CD4-positive, alpha-beta memory T cell (primary cell): ENCODE data around the gene GALNT10. TPM values are rescaled to one million over a fixed set of nuclear protein-coding genes. Genes with fewer than 3 reads are reported as not detected.

Source experiments
- CTCF ChIA-PET: fragments of 350-600 bp; sonication (Branson Sonifier 250); formaldehyde crosslinking; loops from one replicate; lab custom pipeline; 2021; ENCODE audit warnings: inconsistent platforms; ENCODE audit not compliant: partially characterized antibody; lab: Charles Lee
- POLR2A ChIA-PET: fragments of 350-600 bp; sonication (Branson Sonifier 250); formaldehyde crosslinking; loops from one replicate; lab custom pipeline; 2021; ENCODE audit not compliant: partially characterized antibody; lab: Charles Lee
- DNase-seq, 5 donors: peaks; one replicate each; pipeline versions ENCODE4 v3.0.0 to v3.0.0-alpha.2; 2020 to 2022; ENCODE audit warnings: mixed read lengths in 1 of 5
- H3K27ac ChIP-seq: one replicate; pipeline ENCODE4 v1.7.0; 2013; ENCODE audit warnings: low read depth, low read length
- H3K27me3 ChIP-seq: 2 replicates; pipeline ENCODE4 v1.7.0; 2013; ENCODE audit warnings: mild to moderate bottlenecking, low read length, moderate library complexity; ENCODE audit not compliant: insufficient read depth
- H3K36me3 ChIP-seq: 2 replicates; pipeline ENCODE4 v1.7.0; 2013; ENCODE audit warnings: mild to moderate bottlenecking, low read length, moderate library complexity; ENCODE audit not compliant: insufficient read depth
- H3K4me1 ChIP-seq: 2 replicates; pipeline ENCODE4 v1.7.0; 2013; ENCODE audit warnings: mild to moderate bottlenecking, low read length, moderate library complexity; ENCODE audit not compliant: insufficient read depth
- H3K4me3 ChIP-seq, 2 donors: one replicate each; pipeline ENCODE4 v1.7.0; 2013; ENCODE audit warnings: low read length in 2 of 2, mild to moderate bottlenecking in 1 of 2
- H3K9me3 ChIP-seq, 2 donors: one replicate each; pipeline ENCODE4 v1.7.0; 2013; ENCODE audit warnings: low read length in 2 of 2, control low read depth in 1 of 2; ENCODE audit not compliant: control insufficient read depth in 1 of 2
- H3K27ac Mint-ChIP-seq, 7 donors: one replicate each; pipeline ENCODE4 v1.8.0; 2020 to 2021; ENCODE audit warnings: mixed read lengths in 7 of 7, mild to moderate bottlenecking in 6 of 7, inconsistent platforms in 3 of 7, moderate library complexity in 3 of 7
- H3K27me3 Mint-ChIP-seq, 2 donors: one replicate each; pipeline ENCODE4 v1.8.0; 2020 to 2021; ENCODE audit warnings: mixed read lengths in 2 of 2
- H3K36me3 Mint-ChIP-seq, 2 donors: one replicate each; pipeline ENCODE4 v1.8.0; 2020 to 2021; ENCODE audit warnings: mixed read lengths in 2 of 2, inconsistent platforms in 1 of 2, mild to moderate bottlenecking in 1 of 2
- H3K4me1 Mint-ChIP-seq, 4 donors: one replicate each; pipeline ENCODE4 v1.8.0; 2020 to 2021; ENCODE audit warnings: mixed read lengths in 4 of 4, mild to moderate bottlenecking in 1 of 4
- H3K4me3 Mint-ChIP-seq, 8 donors: one replicate each; pipeline ENCODE4 v1.8.0; 2020 to 2021; ENCODE audit warnings: mixed read lengths in 8 of 8, mild to moderate bottlenecking in 7 of 8, moderate library complexity in 6 of 8, inconsistent platforms in 3 of 8
- H3K9me3 Mint-ChIP-seq, 8 donors: one replicate each; pipeline ENCODE4 v1.8.0; 2020 to 2021; ENCODE audit warnings: mixed read lengths in 8 of 8, mild to moderate bottlenecking in 5 of 8, inconsistent platforms in 3 of 8, moderate library complexity in 1 of 8
- intact Hi-C: fragments of 100-400 bp; cut with micrococcal nuclease; formaldehyde crosslinking; loops from one replicate; pipeline ENCODE4 v1.15.1; 2023
- polyA plus RNA-seq, 2 donors: library from polyadenylated mRNA; unstranded; fragments of 300-500 nt; fragmentation: Illumina TruSeq; gene quantifications; one replicate each; pipeline ENCODE4 v1.2.3, GENCODE V29; 2021
- total RNA-seq, 2 experiments: library from RNA; stranded (reverse); gene quantifications; one replicate each; pipeline ENCODE4 v1.2.3, GENCODE V29; 2021

Gene GALNT10
- total and polyA plus RNA-seq, 4 experiments from 2014 or later = 9.6 to 35.7 (median 26.8) TPM

DNA sequence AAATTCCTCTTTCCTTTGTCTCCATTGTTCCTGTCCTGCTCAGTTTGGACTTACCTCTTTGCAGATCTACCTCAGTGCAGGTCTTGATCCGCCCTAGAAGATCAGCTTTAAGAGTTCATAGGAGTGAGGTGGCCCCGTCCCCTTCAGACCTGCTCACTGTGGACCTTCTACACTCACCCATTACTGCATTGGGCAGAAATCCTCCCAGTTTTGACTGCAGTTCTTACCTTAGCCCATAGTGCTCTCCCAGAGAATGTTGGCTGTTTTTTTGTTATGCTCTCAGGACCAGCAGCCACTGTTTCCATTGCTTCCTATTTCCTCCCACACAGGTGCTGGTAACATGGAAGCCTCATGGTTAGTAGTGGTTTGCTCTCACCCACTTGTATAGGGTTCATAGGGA, 63.3 kb downstream of the GALNT10 start:
- no peaks in the 10 kb centered on the region for H3K27me3 Mint-ChIP-seq
- H3K4me3 Mint-ChIP-seq = peak overlapping the region in 1 of 8 donors; percentile 27
- ChIA-PET POLR2A (no interaction called here), CTCF (no interaction called here)
- Histone ChIP-seq H3K4me3 (no peak overlapping the region), H3K9me3 (no peaks in the 10 kb centered on the region), H3K36me3 (no peaks in the 10 kb centered on the region), H3K4me1 (no peaks in the 10 kb centered on the region), H3K27me3 (no peaks in the 10 kb centered on the region), H3K27ac (no peak overlapping the region)
- H3K27ac Mint-ChIP-seq = no peak overlapping the region
- H3K4me1 Mint-ChIP-seq = peaks cover 14 to 27% (median 20%) of the 10 kb centered on the region in 4 donors
- peaks cover 26 to 54% of the 10 kb centered on the region in 2 donors for H3K36me3 Mint-ChIP-seq
- intact Hi-C loops = no loop called here
- DNase-seq = no peak
- H3K9me3 Mint-ChIP-seq = peaks cover 0 to 12% (median 5%) of the 10 kb centered on the region in 8 donors

DNA sequence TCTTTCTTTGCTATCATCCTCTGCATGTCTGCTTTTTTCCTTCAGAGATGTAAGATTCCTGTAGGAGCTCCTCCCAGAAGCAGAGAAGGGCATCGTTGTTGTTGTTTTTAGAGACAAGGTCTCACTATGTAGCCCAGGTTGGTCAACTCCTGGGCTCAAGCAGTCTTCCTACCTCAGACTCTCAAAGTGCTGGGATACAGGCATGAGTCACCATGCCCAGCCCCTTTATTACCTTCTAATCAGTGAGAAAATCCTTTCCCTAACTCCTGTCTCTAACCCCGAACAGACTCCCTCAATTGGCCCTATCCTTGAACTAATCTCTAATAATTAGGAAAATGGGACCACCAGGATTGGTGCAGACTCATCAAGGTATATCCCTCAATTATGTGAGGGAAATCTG, 64.4 kb downstream of the GALNT10 start:
- DNase-seq = no peak
- no peaks in the 10 kb centered on the region for H3K27me3 ChIP-seq
- no peak overlapping the region for H3K27ac ChIP-seq
- H3K27ac Mint-ChIP-seq = no peak overlapping the region
- peaks cover 27 to 47% of the 10 kb centered on the region in 2 donors for H3K36me3 Mint-ChIP-seq
- H3K9me3 Mint-ChIP-seq = peaks cover 0 to 12% (median 5%) of the 10 kb centered on the region in 8 donors
- no peaks in the 10 kb centered on the region for H3K4me1 ChIP-seq
- no peaks in the 10 kb centered on the region for H3K27me3 Mint-ChIP-seq
- no peak overlapping the region for H3K4me3 Mint-ChIP-seq
- no peak overlapping the region for H3K4me3 ChIP-seq
- H3K4me1 Mint-ChIP-seq = peaks cover 14 to 25% (median 20%) of the 10 kb centered on the region in 4 donors
- H3K9me3 ChIP-seq = no peaks in the 10 kb centered on the region
- intact Hi-C loops = no loop called here
- ChIA-PET POLR2A (no interaction called here), CTCF (interaction anchor here (0.6 kb wide), 1 partner anchor 180 kb away, joined by 3 read pairs; no protein-coding TSS in a partner anchor)
- no peaks in the 10 kb centered on the region for H3K36me3 ChIP-seq

DNA sequence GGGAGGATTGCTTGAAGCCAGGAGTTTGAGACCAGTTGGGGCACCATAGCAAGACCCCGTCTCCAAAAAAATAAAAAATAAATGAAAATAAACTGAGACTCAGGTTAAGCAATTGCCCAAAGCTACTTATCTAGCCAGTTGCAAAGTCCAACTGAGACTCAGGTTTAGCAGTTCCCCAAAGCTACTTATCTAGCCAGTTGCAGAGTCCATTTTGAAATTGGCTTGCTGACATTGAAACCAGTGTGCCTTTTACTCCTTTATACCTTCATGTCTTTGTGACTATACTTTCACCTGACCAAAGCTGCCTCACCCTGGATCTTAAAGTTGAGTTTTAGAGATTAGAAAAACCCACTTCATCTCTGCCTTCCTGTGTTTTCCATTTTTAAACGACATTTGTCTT, 66.5 kb downstream of the GALNT10 start:
- H3K36me3 Mint-ChIP-seq = peaks cover 26 to 42% of the 10 kb centered on the region in 2 donors
- no peak overlapping the region for H3K4me3 Mint-ChIP-seq
- no peak for DNase-seq
- no peak overlapping the region for H3K27ac ChIP-seq
- intact Hi-C loops = no loop called here
- H3K27me3 ChIP-seq = no peaks in the 10 kb centered on the region
- no peak overlapping the region for H3K4me3 ChIP-seq
- peaks cover 0 to 8% (median 4%) of the 10 kb centered on the region in 8 donors for H3K9me3 Mint-ChIP-seq
- H3K9me3 ChIP-seq = no peaks in the 10 kb centered on the region
- POLR2A ChIA-PET = no interaction called here
- H3K4me1 Mint-ChIP-seq = peaks cover 11 to 23% (median 15%) of the 10 kb centered on the region in 4 donors
- H3K4me1 ChIP-seq = no peaks in the 10 kb centered on the region
- CTCF ChIA-PET = no interaction called here
- H3K27ac Mint-ChIP-seq = no peak overlapping the region
- no peaks in the 10 kb centered on the region for H3K27me3 Mint-ChIP-seq
- no peaks in the 10 kb centered on the region for H3K36me3 ChIP-seq

DNA sequence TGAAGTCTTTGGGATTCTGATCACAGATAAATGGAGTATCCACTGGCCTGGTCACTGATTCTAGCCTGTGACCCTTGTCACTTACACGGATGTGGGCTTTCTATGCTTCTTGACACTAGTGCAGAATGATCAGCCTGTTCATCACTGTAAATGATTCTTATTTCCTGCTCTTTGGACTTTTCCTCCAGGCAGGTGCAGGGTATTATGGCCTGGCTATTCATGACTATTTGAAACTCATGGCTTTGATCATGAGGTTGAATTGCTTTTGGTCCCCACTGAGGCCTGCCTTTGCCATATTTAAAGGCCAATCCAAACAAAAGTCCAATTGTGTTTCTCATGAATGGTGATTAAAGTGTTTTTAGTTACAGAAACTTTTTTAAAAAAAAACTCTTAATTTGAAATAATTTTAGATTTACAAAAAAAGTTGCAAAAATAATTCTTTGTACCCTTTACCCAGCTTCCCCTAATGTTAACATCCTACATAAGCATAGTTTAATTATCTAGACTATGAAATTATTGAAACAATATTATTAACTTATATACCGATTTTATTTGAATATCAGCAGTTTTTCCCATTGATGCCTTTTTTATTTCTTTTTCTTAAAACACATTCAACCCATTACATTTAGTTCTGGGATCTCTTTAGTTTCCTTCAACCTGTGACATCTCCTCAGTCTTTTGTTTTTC, 68.1 kb downstream of the GALNT10 start:
- Mint-ChIP-seq H3K4me1 (peaks cover 9 to 21% (median 12%) of the 10 kb centered on the region in 4 donors), H3K4me3 (no peak overlapping the region), H3K27ac (no peak overlapping the region), H3K9me3 (peaks cover 0 to 2% (median 0%) of the 10 kb centered on the region in 8 donors), H3K36me3 (peaks cover 23 to 40% of the 10 kb centered on the region in 2 donors), H3K27me3 (no peaks in the 10 kb centered on the region)
- CTCF ChIA-PET = no interaction called here
- Histone ChIP-seq H3K36me3 (no peaks in the 10 kb centered on the region), H3K4me3 (no peak overlapping the region), H3K4me1 (no peaks in the 10 kb centered on the region), H3K27ac (no peak overlapping the region), H3K9me3 (no peaks in the 10 kb centered on the region), H3K27me3 (no peaks in the 10 kb centered on the region)
- DNase-seq = no peak
- POLR2A ChIA-PET = no interaction called here
- intact Hi-C loops = no loop called here

DNA sequence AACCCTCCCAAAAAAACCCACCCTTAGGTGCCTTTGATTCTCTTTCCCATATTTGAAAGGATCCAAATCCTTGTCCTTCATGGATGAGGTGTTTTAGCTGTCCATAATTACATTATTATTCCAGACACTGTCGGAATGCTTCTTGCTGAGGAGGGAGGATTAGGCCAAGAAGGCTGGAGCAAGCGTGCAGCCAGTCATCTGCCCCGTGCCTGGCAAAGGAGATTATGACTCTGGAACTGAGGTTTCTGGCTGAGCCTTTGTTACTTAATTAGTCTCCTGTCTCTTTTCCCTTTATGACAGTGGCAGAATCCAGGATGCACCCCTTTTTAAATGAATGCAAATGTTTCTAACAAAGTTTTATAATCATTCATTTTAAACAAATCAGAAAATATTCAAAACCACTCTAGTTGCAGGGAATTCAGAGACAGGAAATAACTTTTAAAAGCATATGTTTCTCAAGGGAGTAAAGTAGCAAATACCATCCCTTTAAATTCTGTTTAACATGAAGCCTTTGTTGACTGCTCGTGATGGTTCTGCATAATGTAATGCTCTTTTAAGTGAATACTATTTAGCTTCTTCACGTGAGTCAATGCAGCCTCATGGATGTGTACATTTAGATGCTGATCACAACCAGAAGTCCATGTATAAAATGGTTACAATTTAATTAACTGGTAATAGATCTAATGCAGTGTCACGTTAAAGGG, 69.8 kb downstream of the GALNT10 start:
- H3K4me1 ChIP-seq = no peaks in the 10 kb centered on the region
- DNase-seq = no peak
- Mint-ChIP-seq H3K27ac (no peak overlapping the region), H3K9me3 (no peaks in the 10 kb centered on the region), H3K27me3 (no peaks in the 10 kb centered on the region), H3K4me1 (peaks cover 6 to 9% (median 8%) of the 10 kb centered on the region in 4 donors), H3K4me3 (no peak overlapping the region), H3K36me3 (peaks cover 13 to 23% of the 10 kb centered on the region in 2 donors)
- POLR2A ChIA-PET = no interaction called here
- intact Hi-C loops = no loop called here
- no peak overlapping the region for H3K4me3 ChIP-seq
- H3K9me3 ChIP-seq = no peaks in the 10 kb centered on the region
- CTCF ChIA-PET = no interaction called here
- H3K27ac ChIP-seq = no peak overlapping the region
- H3K36me3 ChIP-seq = no peaks in the 10 kb centered on the region
- no peaks in the 10 kb centered on the region for H3K27me3 ChIP-seq

DNA sequence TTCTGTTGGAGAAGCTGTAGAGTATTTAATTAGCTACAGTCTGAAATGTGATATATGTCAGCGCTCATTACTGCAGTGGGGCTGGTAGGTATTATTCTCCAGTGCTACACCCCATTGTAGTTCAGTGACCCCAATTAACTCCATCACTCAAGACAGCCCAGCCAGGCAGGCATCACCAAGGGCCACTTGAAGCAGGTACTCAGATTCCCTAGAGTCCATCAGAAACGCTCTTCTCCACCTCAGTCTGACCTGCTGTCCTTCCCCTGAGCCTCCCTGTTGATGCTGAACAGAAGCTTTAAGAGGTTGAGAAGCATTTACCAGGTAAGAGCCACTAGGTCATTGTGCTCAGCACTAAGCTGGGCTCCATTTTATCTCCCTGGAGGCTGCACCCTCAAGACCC, 71.8 kb downstream of the GALNT10 start:
- POLR2A ChIA-PET = no interaction called here
- H3K27ac Mint-ChIP-seq = peak overlapping the region in 1 of 7 donors; percentile 35
- no peak overlapping the region for H3K4me3 Mint-ChIP-seq

DNA sequence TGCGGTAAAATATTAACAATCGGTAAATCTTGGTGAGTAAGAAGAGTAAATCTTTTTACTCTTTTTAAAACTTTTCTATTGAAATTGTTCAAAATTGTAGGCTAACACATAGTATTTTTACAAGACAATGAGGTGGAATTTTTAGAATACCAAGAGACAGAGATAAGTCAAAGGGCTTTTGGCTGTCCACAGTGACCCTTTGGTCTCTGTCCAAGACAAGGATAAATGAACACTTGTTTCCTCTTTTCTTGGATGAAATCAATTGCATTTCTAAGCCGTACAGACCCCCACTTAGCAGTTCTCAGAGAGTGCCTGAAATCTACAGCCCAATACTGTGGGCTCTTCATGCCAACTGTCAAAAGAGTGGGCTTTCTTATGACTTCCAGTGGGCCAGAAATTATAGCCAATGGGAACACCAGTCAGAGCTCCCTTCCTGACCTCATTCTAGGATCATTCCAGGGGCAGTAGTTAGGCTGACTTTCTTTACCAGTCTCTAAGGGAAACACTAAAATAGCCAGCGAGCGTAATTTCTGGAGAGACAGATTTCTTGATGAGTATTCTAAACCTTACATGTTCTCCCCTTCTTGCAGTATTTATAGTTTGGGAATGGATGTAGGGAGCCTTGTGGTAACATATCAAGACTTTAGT, 74.1 kb downstream of the GALNT10 start:
- no peaks in the 10 kb centered on the region for H3K27me3 Mint-ChIP-seq
- no peak overlapping the region for H3K27ac Mint-ChIP-seq
- Histone ChIP-seq H3K27me3 (no peaks in the 10 kb centered on the region), H3K4me1 (no peaks in the 10 kb centered on the region), H3K9me3 (no peaks in the 10 kb centered on the region), H3K36me3 (no peaks in the 10 kb centered on the region), H3K4me3 (no peak overlapping the region), H3K27ac (no peak overlapping the region)
- no peak for DNase-seq
- peaks cover 6 to 23% of the 10 kb centered on the region in 2 donors for H3K36me3 Mint-ChIP-seq
- no peak overlapping the region for H3K4me3 Mint-ChIP-seq
- peaks cover 0 to 1% (median 0%) of the 10 kb centered on the region in 8 donors for H3K9me3 Mint-ChIP-seq
- ChIA-PET POLR2A (no interaction called here), CTCF (no interaction called here)
- H3K4me1 Mint-ChIP-seq = peaks cover 3 to 12% (median 5%) of the 10 kb centered on the region in 4 donors
- intact Hi-C loops = no loop called here

More for the DNA sequence above, 71.8 kb downstream of the GALNT10 start:
- no peaks in the 10 kb centered on the region for H3K9me3 Mint-ChIP-seq
- no peaks in the 10 kb centered on the region for H3K4me1 ChIP-seq
- intact Hi-C loops = no loop called here
- no peak overlapping the region for H3K4me3 ChIP-seq
- no peaks in the 10 kb centered on the region for H3K27me3 ChIP-seq
- CTCF ChIA-PET = interaction anchor here (1.4 kb wide), 1 partner anchor 190 kb away, joined by 4 read pairs; no protein-coding TSS in a partner anchor
- peaks cover 2 to 12% (median 7%) of the 10 kb centered on the region in 4 donors for H3K4me1 Mint-ChIP-seq
- DNase-seq = no peak
- no peaks in the 10 kb centered on the region for H3K27me3 Mint-ChIP-seq
- no peaks in the 10 kb centered on the region for H3K9me3 ChIP-seq
- H3K27ac ChIP-seq = no peak overlapping the region
- no peaks in the 10 kb centered on the region for H3K36me3 ChIP-seq
- peaks cover 8 to 16% of the 10 kb centered on the region in 2 donors for H3K36me3 Mint-ChIP-seq
